ENCODE data around the gene KLHL30. TPM values are rescaled to one million over a fixed set of nuclear protein-coding genes. Genes with fewer than 3 reads are reported as not detected.

The KLHL30 gene
- total RNA-seq, 1 donor from 2014 or later, result not detected

GRCh38 chr2:238148981-238149380, 10.5 kb downstream of the KLHL30 start:
- no peak for DNase-seq

- DNase-seq, result no peak
Observed at GRCh38 chr2:238149841-238150572, 11.5 kb downstream of the KLHL30 start.

- DNase-seq, result no peak
Observed at GRCh38 chr2:238150686-238151085, 12.2 kb downstream of the KLHL30 start.

GRCh38 chr2:238151205-238151604, 12.7 kb downstream of the KLHL30 start:
- DNase-seq, result no peak

GRCh38 chr2:238151628-238152235, 13.3 kb downstream of the KLHL30 start:
- no peak for DNase-seq

GRCh38 chr2:238152771-238153688, 14.6 kb downstream of the KLHL30 start:
- no peak for DNase-seq

- DNase-seq, result no peak
Observed at GRCh38 chr2:238154570-238154969, 16.1 kb downstream of the KLHL30 start.

GRCh38 chr2:238155051-238155760, 16.7 kb downstream of the KLHL30 start:
- DNase-seq, result no peak

GRCh38 chr2:238155761-238156694, 17.6 kb downstream of the KLHL30 start:
- DNase-seq, result no peak

- DNase-seq, result no peak
Observed at GRCh38 chr2:238157506-238158017, 19.1 kb downstream of the KLHL30 start.

GRCh38 chr2:238158018-238158508, 19.6 kb downstream of the KLHL30 start:
- DNase-seq, result no peak

GRCh38 chr2:238158509-238159070, 20.1 kb downstream of the KLHL30 start, which contains the start of gene ERFE:
TSS of gene ERFE (plus strand) at chr2:238158970. CDS start at chr2:238159008, 38 bp downstream.
- peak; percentile 58 for DNase-seq

- DNase-seq, result no peak
Observed at GRCh38 chr2:238159071-238159539, 20.6 kb downstream of the KLHL30 start.

- DNase-seq, result no peak
Observed at GRCh38 chr2:238159661-238160205, 21.3 kb downstream of the KLHL30 start.

- peak; percentile 22 for DNase-seq
Observed at GRCh38 chr2:238160206-238161129, 22.0 kb downstream of the KLHL30 start.

- DNase-seq, result no peak
Observed at GRCh38 chr2:238161291-238162051, 23.0 kb downstream of the KLHL30 start.

- no peak for DNase-seq
Observed at GRCh38 chr2:238162251-238162845, 23.9 kb downstream of the KLHL30 start.

Data from dermis blood vessel endothelial cell (primary cell).